ENCODE measurements around the gene YTHDF2.
A peak's percentile ranks its signal among the peaks of the same experiment; 100 is the strongest.
"Not testable (repeated sequence)": the region's sequence is repeated elsewhere in the genome, so short reads cannot be mapped to it uniquely, and the experiment has no call there.

Gene YTHDF2

GRCh38 chr1:28736450-28737306 lies at the start of gene YTHDF2:
YTHDF2 (plus strand) TSS chr1:28736940; CDS start chr1:28737121, 181 bp downstream.
- peak; percentile 94 to 98 (median 96) for DNase-seq (ENCODE audit: low read depth in 2 of 3, low spot score in 2 of 3)

GRCh38 chr1:28691627-28692026 lies 45.1 kb upstream of the YTHDF2 start:
- not testable (repeated sequence) for DNase-seq (ENCODE audit: low read depth in 2 of 3, low spot score in 2 of 3)

- DNase-seq (ENCODE audit: low read depth in 2 of 3, low spot score in 2 of 3), result no peak
Measured at GRCh38 chr1:28703629-28704028, 33.1 kb upstream of the YTHDF2 start.

- DNase-seq (ENCODE audit: low read depth in 2 of 3, low spot score in 2 of 3), result no peak
Measured at GRCh38 chr1:28716336-28716735, 20.4 kb upstream of the YTHDF2 start.

- DNase-seq (ENCODE audit: low read depth in 2 of 3, low spot score in 2 of 3), result no peak
Measured at GRCh38 chr1:28718166-28718565, 18.6 kb upstream of the YTHDF2 start.

DNA sequence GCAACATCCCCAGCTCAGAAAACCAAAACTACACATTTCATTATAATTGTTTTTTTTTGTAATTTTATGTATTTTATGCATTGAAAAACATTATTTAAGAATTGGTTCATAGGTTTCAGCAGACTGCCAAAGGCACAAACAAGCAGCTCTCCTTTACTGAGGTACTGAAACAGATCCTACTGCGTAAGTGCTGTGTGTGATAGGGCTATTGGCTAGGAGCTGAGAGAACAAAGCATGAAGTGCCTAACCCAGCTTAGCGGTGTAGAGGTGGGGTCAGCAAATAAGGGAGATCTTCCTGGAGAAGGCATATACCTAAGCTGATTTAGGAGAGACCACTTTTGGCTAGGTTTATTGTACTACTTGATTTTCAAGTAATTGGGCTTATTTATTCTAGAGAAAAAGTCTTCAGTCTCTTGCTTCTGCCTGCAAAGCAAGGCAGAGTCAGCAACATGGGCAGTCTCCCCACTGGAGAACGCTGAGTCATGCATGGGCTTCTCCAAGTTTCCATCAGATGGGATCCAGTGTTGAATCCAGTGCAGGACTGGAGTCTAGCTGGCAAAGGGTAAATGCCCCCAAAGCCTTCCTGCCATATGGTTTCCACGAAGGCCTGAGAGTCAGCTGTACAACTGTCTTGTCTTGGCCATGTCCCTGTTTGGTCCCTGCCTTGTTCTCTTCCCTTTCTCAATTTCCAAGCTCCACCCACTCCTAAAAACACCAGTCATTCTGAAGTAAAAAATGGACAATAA lies 18.0 kb upstream of the YTHDF2 start:
- DNase-seq (ENCODE audit: low read depth in 2 of 3, low spot score in 2 of 3), result no peak

DNA sequence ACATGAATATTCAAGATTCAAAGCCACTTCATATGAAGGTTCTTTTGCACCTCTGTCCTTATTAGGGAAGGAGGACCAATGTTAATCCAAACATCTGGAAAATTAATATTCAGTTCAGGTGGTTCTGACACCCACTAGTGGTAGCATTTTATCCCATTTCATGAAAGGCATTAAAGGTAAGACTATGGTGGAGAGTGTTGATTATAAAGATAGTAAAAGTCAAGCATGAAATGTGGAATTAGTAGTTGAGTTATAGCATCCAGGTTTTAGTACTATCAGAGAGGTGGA lies 17.5 kb upstream of the YTHDF2 start:
- DNase-seq (ENCODE audit: low read depth in 2 of 3, low spot score in 2 of 3), result no peak

DNA sequence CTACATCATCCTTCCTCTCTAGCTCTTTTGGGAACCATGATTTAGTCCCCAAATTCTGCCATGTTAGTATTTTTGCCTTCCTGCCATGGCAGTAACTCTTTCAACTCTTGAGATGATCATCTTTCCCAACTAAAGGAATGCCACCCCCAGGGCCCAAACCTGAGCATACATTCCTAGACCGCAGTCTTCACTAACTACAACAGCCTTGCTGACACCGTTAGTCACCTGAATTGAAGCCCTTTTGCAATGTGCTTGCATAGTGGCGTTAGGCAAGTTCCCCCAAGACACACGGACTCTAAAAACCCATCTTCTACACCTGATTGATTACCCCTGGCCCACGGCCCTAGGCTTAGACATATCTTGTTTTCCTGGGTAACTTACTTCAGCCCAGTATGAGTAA lies 16.4 kb upstream of the YTHDF2 start:
- no peak for DNase-seq (ENCODE audit: low read depth in 2 of 3, low spot score in 2 of 3)

- DNase-seq (ENCODE audit: low read depth in 2 of 3, low spot score in 2 of 3), result not testable (repeated sequence)
Measured at GRCh38 chr1:28721927-28722326, 14.8 kb upstream of the YTHDF2 start.

DNA sequence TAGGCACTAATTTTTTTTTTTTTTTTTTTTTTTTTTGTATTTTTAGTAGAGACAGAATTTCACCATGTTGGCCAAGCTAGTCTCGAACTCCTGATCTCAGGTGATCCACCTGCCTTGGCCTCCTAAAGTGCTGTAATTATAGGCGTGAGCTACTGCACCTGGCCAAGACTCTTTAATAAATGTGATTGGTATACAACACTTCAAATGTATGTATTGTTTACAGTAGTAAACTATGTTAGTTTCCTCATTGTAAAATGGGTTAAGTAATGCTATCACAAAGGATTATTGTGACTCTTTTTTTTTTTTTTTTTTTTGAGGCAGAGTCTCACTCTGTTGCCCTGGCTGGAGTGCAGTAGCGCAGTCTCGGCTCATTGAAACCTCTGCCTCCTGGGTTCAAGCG lies 11.4 kb upstream of the YTHDF2 start:
- DNase-seq (ENCODE audit: low read depth in 2 of 3, low spot score in 2 of 3), result not testable (repeated sequence)

DNA sequence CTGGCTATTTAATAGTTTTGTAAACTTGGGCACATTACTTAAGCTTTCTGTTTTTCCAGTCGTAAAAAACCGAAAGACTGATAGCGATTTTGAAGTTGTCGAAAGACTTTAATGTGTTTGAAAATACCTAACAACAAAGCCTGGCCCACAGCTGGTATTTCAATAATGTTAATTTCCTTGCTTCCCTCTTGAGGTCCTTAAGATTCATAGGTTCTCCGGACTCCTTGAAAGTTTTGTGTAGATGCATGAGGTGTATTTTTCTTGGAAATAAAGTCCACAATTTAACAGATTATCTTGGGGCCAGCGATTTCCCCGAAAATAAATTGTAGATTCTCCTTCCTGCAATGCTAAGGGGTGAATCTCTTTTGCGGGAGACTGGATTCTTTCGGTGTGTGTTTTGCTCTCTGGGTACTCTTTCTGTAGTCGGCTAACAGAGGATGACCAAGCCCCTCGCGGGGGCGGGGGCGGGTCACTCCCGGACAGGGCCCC lies 735 bp upstream of the YTHDF2 start:
- no peak for DNase-seq (ENCODE audit: low read depth in 2 of 3, low spot score in 2 of 3)

DNA sequence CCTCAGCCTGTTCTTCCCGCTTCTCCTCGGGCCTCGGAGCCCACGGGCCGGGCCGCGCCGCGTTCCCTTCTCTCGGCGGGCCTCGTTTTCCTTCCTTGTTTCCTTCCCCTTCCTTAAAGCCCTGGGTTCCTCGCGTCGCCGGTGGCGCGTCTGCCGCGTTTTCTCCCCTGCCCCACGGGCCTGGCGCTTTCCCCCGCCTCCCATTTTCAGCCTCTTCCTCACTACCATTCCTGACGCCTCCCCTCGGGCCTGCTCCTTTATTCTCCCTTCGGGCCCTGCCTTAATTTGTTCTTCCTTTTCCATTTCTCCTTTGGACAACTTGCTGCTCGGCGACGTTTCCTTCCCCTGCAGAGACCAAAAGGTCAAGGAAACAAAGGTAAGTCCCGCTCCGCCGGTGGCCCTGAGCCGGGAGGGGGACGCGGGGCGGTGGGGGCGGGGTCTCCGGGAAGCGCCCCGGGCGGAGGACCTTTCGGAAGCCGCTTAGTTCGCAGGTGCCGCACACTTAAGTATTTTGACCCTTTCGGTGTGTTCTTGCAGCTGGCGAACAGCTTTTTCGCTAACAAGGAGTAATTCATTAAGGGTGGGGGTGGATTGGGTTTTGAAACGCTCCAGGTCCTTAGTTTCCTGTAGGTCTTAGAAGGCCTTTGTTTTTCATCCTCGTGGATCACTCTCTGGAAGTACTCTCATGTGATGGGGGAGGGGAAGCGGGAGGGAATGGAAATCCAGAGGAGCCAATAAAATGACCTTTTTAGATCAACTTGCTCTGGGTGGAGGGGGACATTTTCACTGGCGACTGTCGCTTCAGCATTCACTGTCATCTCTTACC lies 780 bp downstream of the YTHDF2 start:
- DNase-seq (ENCODE audit: low read depth in 2 of 3, low spot score in 2 of 3), result peak; percentile 5 to 26 (median 23)

- DNase-seq (ENCODE audit: low read depth in 2 of 3, low spot score in 2 of 3), result no peak
Measured at GRCh38 chr1:28740118-28740517, 3.4 kb downstream of the YTHDF2 start.

DNA sequence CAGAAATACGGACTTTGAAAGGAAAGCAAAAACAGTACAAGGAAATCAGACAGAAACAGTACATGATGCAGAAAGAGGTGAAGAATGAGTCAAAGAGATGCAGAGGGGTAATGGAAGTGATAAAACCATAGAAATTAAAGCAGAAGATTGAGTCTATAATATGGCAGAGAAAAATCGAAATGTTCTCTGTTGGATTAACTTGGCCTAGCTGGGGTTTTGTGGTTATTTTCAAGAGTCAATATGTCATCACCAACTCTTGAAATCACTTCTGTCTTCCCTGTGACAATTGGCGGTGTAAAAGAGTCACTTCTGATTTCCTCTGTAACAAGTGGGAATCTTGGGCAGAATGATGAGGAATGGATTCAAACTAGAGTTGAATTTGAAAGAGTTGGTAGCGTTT lies 7.4 kb downstream of the YTHDF2 start:
- DNase-seq (ENCODE audit: low read depth in 2 of 3, low spot score in 2 of 3), result no peak

GRCh38 chr1:28745653-28746173 lies 9.0 kb downstream of the YTHDF2 start:
- no peak for DNase-seq (ENCODE audit: low read depth in 2 of 3, low spot score in 2 of 3)

DNA sequence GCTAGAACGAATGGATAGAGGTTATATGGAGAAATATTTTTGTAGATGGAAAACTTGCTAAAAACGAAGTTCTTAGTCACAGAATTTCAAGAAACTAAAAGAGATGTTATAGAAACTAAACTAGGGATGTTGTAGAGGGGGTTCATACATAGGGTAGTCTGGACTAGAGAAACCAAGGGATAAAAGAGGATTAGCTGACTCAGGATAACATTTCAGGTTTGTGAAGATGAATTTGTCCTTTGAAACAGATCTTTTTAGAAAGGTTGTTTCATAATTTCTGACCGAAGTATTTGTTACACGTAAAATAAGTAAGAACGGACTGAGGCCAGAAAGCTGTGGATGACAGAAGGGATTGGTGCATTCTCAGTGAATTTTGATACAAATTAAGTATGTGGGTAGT lies 13.6 kb downstream of the YTHDF2 start:
- no peak for DNase-seq (ENCODE audit: low read depth in 2 of 3, low spot score in 2 of 3)

- not testable (repeated sequence) for DNase-seq (ENCODE audit: low read depth in 2 of 3, low spot score in 2 of 3)
Measured at GRCh38 chr1:28750771-28751294, 14.1 kb downstream of the YTHDF2 start.

DNA sequence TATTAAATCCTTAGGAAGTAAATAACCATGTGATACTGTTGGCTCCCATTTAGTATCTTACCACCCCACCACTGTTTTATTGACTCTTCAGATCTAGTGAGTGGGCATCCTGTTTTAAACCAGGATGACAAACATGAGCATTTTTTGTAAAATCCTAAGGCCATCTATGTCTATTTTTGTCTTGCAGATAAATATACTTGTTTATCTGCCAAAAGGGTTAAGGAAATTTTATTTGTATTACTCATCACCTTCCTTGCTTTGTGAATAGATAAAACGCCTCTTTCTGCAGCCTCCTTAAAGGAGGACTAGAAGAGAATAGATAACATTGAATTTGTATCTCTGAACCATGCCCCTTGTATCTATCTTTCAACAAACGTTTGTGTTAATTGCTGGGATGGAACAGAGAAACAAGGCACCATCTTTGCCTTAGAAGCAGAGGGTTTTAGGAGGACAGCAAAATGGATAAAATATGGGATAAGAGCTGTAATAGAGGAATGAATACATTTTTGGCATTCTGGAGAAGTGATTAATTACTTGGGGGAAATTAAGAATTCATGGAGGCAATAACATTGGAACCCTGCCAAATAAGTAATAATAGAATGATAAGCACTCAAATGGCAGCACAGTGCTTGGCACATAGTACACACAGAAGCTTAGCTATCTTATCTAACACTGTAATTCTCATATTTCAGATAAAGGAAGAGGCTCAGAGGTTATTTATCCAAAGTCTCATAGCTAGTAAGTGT lies 14.7 kb downstream of the YTHDF2 start:
- DNase-seq (ENCODE audit: low read depth in 2 of 3, low spot score in 2 of 3), result no peak

DNA sequence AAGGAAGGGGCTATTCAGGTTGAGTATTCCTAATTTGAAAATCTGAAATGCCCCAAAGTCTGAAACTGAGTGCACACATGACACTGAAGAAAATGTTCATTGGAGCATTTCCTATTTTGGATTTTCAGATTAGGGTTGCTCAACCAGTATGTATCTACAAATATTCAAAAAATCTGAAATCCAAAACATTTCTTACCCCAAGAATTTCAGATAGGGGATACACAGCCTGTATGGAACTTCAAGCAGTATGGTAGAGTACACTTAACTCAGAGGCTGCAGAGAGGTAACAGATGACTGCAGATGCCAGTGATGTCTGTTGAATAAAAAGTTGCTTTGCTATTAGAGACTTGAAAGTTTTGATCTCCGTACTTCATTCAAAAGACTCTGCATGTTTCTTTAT lies 19.0 kb downstream of the YTHDF2 start:
- no peak for DNase-seq (ENCODE audit: low read depth in 2 of 3, low spot score in 2 of 3)

DNA sequence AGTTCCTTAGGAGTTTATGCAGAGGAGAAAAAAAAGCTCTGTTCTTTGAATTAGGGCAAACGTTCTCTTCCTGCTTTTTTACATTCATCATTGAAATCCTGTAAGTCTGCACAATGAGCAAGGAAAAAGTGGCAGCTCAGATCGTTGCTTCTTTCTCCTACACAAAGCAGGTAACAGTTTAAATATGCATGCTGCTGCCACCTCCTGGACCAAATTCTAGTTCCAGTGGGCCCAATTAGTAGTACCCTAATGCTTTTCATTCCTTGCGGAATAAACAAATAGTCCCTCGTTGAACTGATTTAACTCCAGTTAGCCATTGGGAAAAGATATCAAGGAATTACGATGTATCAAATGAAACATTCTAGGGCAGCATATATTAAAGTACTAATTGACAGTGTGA lies 20.1 kb downstream of the YTHDF2 start:
- no peak for DNase-seq (ENCODE audit: low read depth in 2 of 3, low spot score in 2 of 3)

All from activated CD8-positive, alpha-beta memory T cell treated with anti-CD3 and anti-CD28 coated beads for 48 hours (primary cell).